ENCODE results near the gene PPP1CA. TPM values are rescaled to one million over a fixed set of nuclear protein-coding genes. Genes with fewer than 3 reads are reported as not detected.

The PPP1CA gene
- total RNA-seq, 1 donor, result 172 TPM

GRCh38 chr11:67442504-67443404, 41.1 kb upstream of the PPP1CA start:
- peak; percentile 5 for DNase-seq (ENCODE audit: low read depth)
- TF ChIP-seq CTCF (IDR thresholded peaks at IDR 0.05; ENCODE audit: insufficient read depth, low read depth, low read length), result no peak
- H3K4me3 ChIP-seq (ENCODE audit: low read depth, low read length), result peak overlapping the region; percentile 80

- no peak overlapping the region for H3K4me3 ChIP-seq (ENCODE audit: low read depth, low read length)
- no peak for DNase-seq (ENCODE audit: low read depth)
- no peak for TF ChIP-seq CTCF (IDR thresholded peaks at IDR 0.05; ENCODE audit: insufficient read depth, low read depth, low read length)
Measured at GRCh38 chr11:67441731-67442351, 40.2 kb upstream of the PPP1CA start.

GRCh38 chr11:67441098-67441563, 39.5 kb upstream of the PPP1CA start:
- TF ChIP-seq CTCF (IDR thresholded peaks at IDR 0.05; ENCODE audit: insufficient read depth, low read depth, low read length), result no peak
- H3K4me3 ChIP-seq (ENCODE audit: low read depth, low read length), result no peak overlapping the region
- no peak for DNase-seq (ENCODE audit: low read depth)

- DNase-seq (ENCODE audit: low read depth), result no peak
- H3K4me3 ChIP-seq (ENCODE audit: low read depth, low read length), result no peak overlapping the region
- no peak for TF ChIP-seq CTCF (IDR thresholded peaks at IDR 0.05; ENCODE audit: insufficient read depth, low read depth, low read length)
Measured at GRCh38 chr11:67440229-67441097, 38.8 kb upstream of the PPP1CA start.

GRCh38 chr11:67439321-67440228, 37.9 kb upstream of the PPP1CA start:
- no peak overlapping the region for H3K4me3 ChIP-seq (ENCODE audit: low read depth, low read length)
- no peak for TF ChIP-seq CTCF (IDR thresholded peaks at IDR 0.05; ENCODE audit: insufficient read depth, low read depth, low read length)
- no peak for DNase-seq (ENCODE audit: low read depth)

Measured in fibroblast of villous mesenchyme (primary cell).